Panc1 (cell line): ENCODE measurements around the gene ENAH. TPM values are rescaled to one million over a fixed set of nuclear protein-coding genes. Genes with fewer than 3 reads are reported as not detected.

ENCODE experiments used
- ATAC-seq: fragments of 200-7000 bp; cut with Tn5 transposase; 2 replicates; pipeline ENCODE4 v1.9.1; 2020; ENCODE audit warnings: mild to moderate bottlenecking, moderate library complexity
- BruUV-seq: library from RNA; stranded (reverse); fragments of 400-500 nt; replicated peaks from 2 replicates; lab custom pipeline; 2021; lab: Mats Ljungman, UMichigan
- CTCF ChIA-PET: fragments of 300-600 bp; sonication (Branson Sonifier 250); formaldehyde crosslinking; loops from one replicate; lab custom pipeline; 2022; ENCODE audit warnings: antibody characterized with exemption; lab: Charles Lee
- POLR2A ChIA-PET: fragments of 300-600 bp; sonication (Branson Sonifier 250); formaldehyde crosslinking; loops from one replicate; lab custom pipeline; 2022; ENCODE audit warnings: antibody characterized with exemption; lab: Charles Lee
- DNase-seq: peaks from one replicate; pipeline ENCODE4 v3.0.0-alpha.2; 2010; ENCODE audit warnings: low read depth, low spot score
- H3K27ac ChIP-seq: 2 replicates; pipeline ENCODE4 v1.5.1; 2011; ENCODE audit warnings: mild to moderate bottlenecking, low read length, inconsistent platforms
- H3K27me3 ChIP-seq: fragments of 200-500 bp; sonication (Bioruptor generic); 2 replicates; pipeline ENCODE4 v1.6.0; 2014; ENCODE audit warnings: low read length, inconsistent platforms; ENCODE audit not compliant: control insufficient read depth, insufficient read depth
- H3K36me3 ChIP-seq: fragments of 200-500 bp; sonication (Bioruptor generic); 2 replicates; pipeline ENCODE4 v1.5.1; 2014; ENCODE audit warnings: inconsistent platforms, mild to moderate bottlenecking, low read length, moderate library complexity; ENCODE audit not compliant: control insufficient read depth, insufficient read depth
- H3K4me1 ChIP-seq: 2 replicates; pipeline ENCODE4 v1.5.1; 2011; ENCODE audit warnings: inconsistent platforms, mild to moderate bottlenecking, low read length, moderate library complexity; ENCODE audit not compliant: control insufficient read depth, insufficient read depth
- H3K4me3 ChIP-seq, 2 experiments: 2 replicates each; pipeline ENCODE4 v1.5.1; 2011 to 2012; ENCODE audit warnings: low read depth in 2 of 2, low read length in 2 of 2, mild to moderate bottlenecking in 2 of 2, inconsistent platforms in 1 of 2, moderate library complexity in 1 of 2
- H3K9me3 ChIP-seq: fragments of 200-500 bp; sonication (Bioruptor generic); 2 replicates; pipeline ENCODE4 v1.5.1; 2014; ENCODE audit warnings: low read depth, mild to moderate bottlenecking, inconsistent platforms, low read length, moderate library complexity; ENCODE audit not compliant: control insufficient read depth, insufficient read depth
- POLR2AphosphoS5 ChIP-seq: IDR thresholded peaks from 2 replicates; pipeline ENCODE4 v1.6.1; 2012; ENCODE audit warnings: mild to moderate bottlenecking, low read depth, low read length, moderate library complexity
- SIN3A ChIP-seq: IDR thresholded peaks from 2 replicates; pipeline ENCODE4 v1.6.1; 2012; ENCODE audit warnings: low read depth, mild to moderate bottlenecking, low read length, moderate library complexity, borderline replicate concordance; ENCODE audit not compliant: insufficient read depth
- TCF7L2 ChIP-seq: IDR thresholded peaks from 2 replicates; pipeline ENCODE4 v1.6.1; 2011; ENCODE audit warnings: mild to moderate bottlenecking, low read depth, low read length, inconsistent platforms
- in situ Hi-C: cut with HindIII; loops from 2 replicates; pipeline ENCODE4 v1.10.0; 2016; ENCODE audit warnings: low sequenced_read_pairs, low pct_unique_long_range_greater_than_20kb
- intact Hi-C: fragments of 100-400 bp; cut with micrococcal nuclease; formaldehyde crosslinking; loops from one replicate; pipeline ENCODE4 v1.10.0; 2022; ENCODE audit not compliant: unreplicated experiment
- total RNA-seq: library from RNA; stranded (reverse); gene quantifications from one replicate; pipeline ENCODE4 v1.2.1, GENCODE V29; 2021; ENCODE audit not compliant: unreplicated experiment
- TF ChIP-seq, protein P1 (sequence below): fragments of 450-650 bp; IDR thresholded peaks from 2 replicates; pipeline ENCODE4 v1.5.1; 2017; ENCODE audit warnings: mild to moderate bottlenecking
- TF ChIP-seq, protein P2 (sequence below), 2 experiments: IDR thresholded peaks; 2 replicates each; pipeline ENCODE4 v1.6.1; 2011 to 2012; ENCODE audit warnings: low read depth in 2 of 2, control low read depth in 1 of 2, low read length in 1 of 2, mild to moderate bottlenecking in 1 of 2, moderate library complexity in 1 of 2; ENCODE audit not compliant: insufficient read depth in 1 of 2

ENAH gene
- total RNA-seq, 1 experiment from 2014 or later = 133 TPM

DNA sequence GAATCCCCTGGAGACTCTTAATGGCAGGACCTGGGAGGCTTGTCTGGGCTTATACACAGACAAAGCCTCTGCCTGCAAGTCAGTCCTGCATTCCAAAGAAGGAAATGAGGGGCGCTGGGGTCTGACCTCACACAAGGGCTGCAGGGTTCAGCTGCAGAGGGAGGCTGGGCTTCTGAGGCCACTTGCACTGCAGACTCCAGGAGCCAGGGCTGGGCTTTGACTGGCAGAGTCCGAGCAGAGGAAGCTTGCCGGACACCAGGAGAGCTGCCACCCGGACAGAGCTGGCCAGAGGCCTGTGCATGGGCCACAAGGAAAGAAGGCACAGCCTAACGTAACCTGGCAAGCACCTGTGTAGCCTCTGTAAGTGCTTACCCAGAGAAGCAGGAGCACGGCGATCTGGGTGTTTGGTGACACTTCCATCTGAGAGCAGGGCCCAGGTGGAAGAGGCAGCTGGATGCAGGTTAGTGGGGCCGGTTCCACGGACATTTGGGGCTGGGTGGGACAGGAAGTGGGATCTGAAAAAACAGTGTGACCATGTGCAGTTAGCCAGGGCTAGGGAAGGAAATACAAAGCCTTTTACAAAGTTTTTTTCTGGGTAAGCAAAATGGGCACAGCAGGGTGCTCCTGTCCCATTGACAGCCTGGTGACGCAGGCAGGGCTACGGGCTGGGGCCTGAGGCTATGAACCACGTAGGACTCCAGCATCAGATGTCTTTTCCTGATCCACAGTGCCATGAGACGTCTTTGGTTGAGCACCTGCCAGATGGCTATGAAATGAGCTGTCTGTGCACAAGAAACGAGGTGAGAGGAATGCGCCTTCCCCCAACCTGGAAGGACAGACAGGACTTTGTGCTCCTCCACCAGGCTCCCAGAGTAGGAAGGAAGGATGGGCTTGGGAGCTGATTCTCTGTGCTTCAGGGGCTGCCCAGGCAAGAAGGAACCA is 187.8 kb downstream of the ENAH start:
- Histone ChIP-seq H3K4me3 (no peak overlapping the region), H3K27me3 (no peaks in the 10 kb centered on the region), H3K27ac (no peak overlapping the region), H3K36me3 (no peaks in the 10 kb centered on the region), H3K9me3 (no peaks in the 10 kb centered on the region), H3K4me1 (no peaks in the 10 kb centered on the region; the same call in none of the 2 replicates)
- DNase-seq (no peak), ATAC-seq (no peak; the same call in 1 of the 2 replicates)
- in situ Hi-C loops (no loop called here), intact Hi-C loops (no loop called here)
- CTCF ChIA-PET = interaction anchor here (0.6 kb wide), 1 partner anchor 37 kb away, joined by 3 read pairs; no protein-coding TSS in a partner anchor
- TF ChIP-seq SIN3A (no peak), POLR2AphosphoS5 (no peak), TCF7L2 (no peak)
- TF ChIP-seq, protein P1, sequence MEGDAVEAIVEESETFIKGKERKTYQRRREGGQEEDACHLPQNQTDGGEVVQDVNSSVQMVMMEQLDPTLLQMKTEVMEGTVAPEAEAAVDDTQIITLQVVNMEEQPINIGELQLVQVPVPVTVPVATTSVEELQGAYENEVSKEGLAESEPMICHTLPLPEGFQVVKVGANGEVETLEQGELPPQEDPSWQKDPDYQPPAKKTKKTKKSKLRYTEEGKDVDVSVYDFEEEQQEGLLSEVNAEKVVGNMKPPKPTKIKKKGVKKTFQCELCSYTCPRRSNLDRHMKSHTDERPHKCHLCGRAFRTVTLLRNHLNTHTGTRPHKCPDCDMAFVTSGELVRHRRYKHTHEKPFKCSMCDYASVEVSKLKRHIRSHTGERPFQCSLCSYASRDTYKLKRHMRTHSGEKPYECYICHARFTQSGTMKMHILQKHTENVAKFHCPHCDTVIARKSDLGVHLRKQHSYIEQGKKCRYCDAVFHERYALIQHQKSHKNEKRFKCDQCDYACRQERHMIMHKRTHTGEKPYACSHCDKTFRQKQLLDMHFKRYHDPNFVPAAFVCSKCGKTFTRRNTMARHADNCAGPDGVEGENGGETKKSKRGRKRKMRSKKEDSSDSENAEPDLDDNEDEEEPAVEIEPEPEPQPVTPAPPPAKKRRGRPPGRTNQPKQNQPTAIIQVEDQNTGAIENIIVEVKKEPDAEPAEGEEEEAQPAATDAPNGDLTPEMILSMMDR = no peak
- TF ChIP-seq, protein P2, sequence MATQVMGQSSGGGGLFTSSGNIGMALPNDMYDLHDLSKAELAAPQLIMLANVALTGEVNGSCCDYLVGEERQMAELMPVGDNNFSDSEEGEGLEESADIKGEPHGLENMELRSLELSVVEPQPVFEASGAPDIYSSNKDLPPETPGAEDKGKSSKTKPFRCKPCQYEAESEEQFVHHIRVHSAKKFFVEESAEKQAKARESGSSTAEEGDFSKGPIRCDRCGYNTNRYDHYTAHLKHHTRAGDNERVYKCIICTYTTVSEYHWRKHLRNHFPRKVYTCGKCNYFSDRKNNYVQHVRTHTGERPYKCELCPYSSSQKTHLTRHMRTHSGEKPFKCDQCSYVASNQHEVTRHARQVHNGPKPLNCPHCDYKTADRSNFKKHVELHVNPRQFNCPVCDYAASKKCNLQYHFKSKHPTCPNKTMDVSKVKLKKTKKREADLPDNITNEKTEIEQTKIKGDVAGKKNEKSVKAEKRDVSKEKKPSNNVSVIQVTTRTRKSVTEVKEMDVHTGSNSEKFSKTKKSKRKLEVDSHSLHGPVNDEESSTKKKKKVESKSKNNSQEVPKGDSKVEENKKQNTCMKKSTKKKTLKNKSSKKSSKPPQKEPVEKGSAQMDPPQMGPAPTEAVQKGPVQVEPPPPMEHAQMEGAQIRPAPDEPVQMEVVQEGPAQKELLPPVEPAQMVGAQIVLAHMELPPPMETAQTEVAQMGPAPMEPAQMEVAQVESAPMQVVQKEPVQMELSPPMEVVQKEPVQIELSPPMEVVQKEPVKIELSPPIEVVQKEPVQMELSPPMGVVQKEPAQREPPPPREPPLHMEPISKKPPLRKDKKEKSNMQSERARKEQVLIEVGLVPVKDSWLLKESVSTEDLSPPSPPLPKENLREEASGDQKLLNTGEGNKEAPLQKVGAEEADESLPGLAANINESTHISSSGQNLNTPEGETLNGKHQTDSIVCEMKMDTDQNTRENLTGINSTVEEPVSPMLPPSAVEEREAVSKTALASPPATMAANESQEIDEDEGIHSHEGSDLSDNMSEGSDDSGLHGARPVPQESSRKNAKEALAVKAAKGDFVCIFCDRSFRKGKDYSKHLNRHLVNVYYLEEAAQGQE (IDR thresholded peaks at IDR 0.05; ENCODE audit: insufficient read depth in 1 of 2, low read depth in 2 of 2, low read length in 1 of 2) = no peak
- no TSS peak for BruUV-seq
- POLR2A ChIA-PET = no interaction called here

DNA sequence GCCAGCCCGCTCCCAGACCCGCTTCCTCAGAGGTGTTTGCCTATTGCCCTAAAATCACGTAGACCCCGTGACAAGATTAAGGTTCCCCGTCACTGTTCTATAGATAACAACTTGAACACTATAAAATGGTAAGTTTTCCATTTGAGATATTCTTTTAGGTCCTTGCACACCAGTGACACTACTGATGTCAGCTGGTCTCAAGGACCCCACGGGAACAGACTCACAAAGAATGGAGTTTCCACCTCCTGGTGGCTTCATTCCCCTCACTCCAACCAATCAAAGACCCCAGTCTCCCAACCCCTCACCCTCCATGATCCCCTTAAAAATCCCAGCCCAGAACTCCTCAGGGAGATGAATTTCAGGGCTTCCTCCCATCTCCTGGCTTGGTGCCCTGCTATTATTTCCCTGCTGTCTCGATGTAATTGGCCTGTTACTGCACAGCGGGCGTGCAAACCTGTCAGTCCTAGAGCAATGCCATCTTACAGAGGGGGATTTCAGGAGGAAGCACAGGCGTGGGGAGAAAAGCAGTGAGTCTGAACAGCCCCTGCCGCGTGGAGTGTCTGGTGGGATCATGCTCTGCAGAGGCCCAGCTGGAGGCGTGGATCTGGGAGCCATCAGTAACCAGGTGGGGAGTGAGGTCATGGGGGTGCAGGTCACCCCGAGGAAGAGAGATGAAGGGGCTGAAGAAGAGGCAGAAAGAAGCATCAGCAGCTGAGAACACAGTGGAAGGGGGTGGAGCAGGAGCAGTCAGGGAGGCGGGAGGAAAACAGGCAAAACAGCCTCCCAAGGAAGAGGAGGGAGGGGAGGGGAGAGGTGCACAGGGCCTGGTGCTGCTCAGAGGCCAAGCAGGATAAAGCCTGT is 190.0 kb downstream of the ENAH start:
- intact Hi-C loops (no loop called here), in situ Hi-C loops (no loop called here)
- H3K27me3 ChIP-seq = no peaks in the 10 kb centered on the region
- CTCF ChIA-PET = no interaction called here
- H3K27ac ChIP-seq = no peak overlapping the region
- DNase-seq (no peak), ATAC-seq (no peak)
- BruUV-seq = no TSS peak
- no peak overlapping the region for H3K4me3 ChIP-seq
- TF ChIP-seq, protein P1 = no peak
- TF ChIP-seq SIN3A = no peak
- TF ChIP-seq, protein P2 (IDR thresholded peaks at IDR 0.05; ENCODE audit: insufficient read depth in 1 of 2, low read depth in 2 of 2, low read length in 1 of 2) = no peak
- no peak for TF ChIP-seq POLR2AphosphoS5
- TF ChIP-seq TCF7L2 = no peak
- H3K4me1 ChIP-seq = no peaks in the 10 kb centered on the region; the same call in none of the 2 replicates
- no peaks in the 10 kb centered on the region for H3K36me3 ChIP-seq
- POLR2A ChIA-PET = interaction anchor here (0.7 kb wide), 1 partner anchor 9 kb away, joined by 3 read pairs; no protein-coding TSS in a partner anchor
- no peaks in the 10 kb centered on the region for H3K9me3 ChIP-seq
